Tongue (tissue), 2 donors: ENCODE data around the gene FBXW10. TPM values are rescaled to one million over a fixed set of nuclear protein-coding genes. Genes with fewer than 3 reads are reported as not detected.

ENCODE experiments used
- small RNA-seq: library from RNA; depleted of rRNA; stranded (forward); fragments of <200 nt; gene quantifications from one replicate; pipeline ENCODE3, GENCODE V24; 2014; ENCODE audit warnings: low replicate concordance
- total RNA-seq: library from RNA; depleted of rRNA; stranded (reverse); fragments of >200 nt; gene quantifications from one replicate; pipeline ENCODE4 v1.2.3, GENCODE V29; 2014

FBXW10 gene
- total RNA-seq, 1 donor from 2014 or later, result 0.31 TPM

Small RNA genes within 50 kb of the gene (small RNA-seq; reads per million reads assigned to genes)
- not detected for gene AC026271.4

Other genes starting within 250 kb of the FBXW10 start
- gene TBC1D28, start 99.7 kb upstream of the FBXW10 start, total RNA-seq, result not detected
- gene FOXO3B, start 61.7 kb upstream of the FBXW10 start, total RNA-seq, result 4.8 TPM
- 35.0 TPM for gene TVP23B, start 37.1 kb downstream of the FBXW10 start, total RNA-seq
- 43.1 TPM for gene PRPSAP2, start 114.1 kb downstream of the FBXW10 start, total RNA-seq
- gene SLC5A10, start 208.1 kb downstream of the FBXW10 start, total RNA-seq, result not detected